ENCODE data around the gene KNDC1. TPM values are rescaled to one million over a fixed set of nuclear protein-coding genes. Genes with fewer than 3 reads are reported as not detected.
A peak's percentile ranks its signal among the peaks of the same experiment; 100 is the strongest.

KNDC1 gene
- total RNA-seq, 3 donors from 2014 or later = 0.14 to 0.60 (median 0.32) TPM

DNA sequence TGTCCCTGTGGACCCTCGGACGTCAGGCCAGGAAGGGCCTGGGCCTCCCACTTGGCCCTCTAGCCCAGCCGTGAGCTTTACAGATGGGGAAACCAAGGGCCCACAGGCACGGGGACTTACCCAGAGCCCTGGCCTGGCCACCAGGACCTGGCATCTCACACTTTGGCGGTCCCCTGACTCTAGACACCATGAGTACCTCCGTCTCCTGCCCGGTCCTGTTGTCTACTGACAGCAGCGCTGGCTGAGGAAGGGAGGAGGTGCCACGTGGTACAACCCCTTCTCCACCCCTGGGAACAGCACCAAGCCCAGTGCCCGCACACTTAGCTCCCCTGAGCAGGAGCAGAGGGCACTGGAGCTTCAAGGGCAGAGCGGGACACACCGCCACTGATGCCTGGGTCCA lies 46.2 kb upstream of the KNDC1 start:
- DNase-seq = peak in 1 of 3 donors; percentile 21
- H3K4me1 ChIP-seq (ENCODE audit: low read depth) = no peaks in the 10 kb centered on the region
- no peak overlapping the region for H3K4me3 ChIP-seq
- no peak for ATAC-seq
- H3K36me3 ChIP-seq (ENCODE audit: low read depth) = no peaks in the 10 kb centered on the region
- H3K9me3 ChIP-seq = no peaks in the 10 kb centered on the region
- intact Hi-C loops (cut with DNase I, micrococcal nuclease) = no loop called here
- TF ChIP-seq, protein P1, sequence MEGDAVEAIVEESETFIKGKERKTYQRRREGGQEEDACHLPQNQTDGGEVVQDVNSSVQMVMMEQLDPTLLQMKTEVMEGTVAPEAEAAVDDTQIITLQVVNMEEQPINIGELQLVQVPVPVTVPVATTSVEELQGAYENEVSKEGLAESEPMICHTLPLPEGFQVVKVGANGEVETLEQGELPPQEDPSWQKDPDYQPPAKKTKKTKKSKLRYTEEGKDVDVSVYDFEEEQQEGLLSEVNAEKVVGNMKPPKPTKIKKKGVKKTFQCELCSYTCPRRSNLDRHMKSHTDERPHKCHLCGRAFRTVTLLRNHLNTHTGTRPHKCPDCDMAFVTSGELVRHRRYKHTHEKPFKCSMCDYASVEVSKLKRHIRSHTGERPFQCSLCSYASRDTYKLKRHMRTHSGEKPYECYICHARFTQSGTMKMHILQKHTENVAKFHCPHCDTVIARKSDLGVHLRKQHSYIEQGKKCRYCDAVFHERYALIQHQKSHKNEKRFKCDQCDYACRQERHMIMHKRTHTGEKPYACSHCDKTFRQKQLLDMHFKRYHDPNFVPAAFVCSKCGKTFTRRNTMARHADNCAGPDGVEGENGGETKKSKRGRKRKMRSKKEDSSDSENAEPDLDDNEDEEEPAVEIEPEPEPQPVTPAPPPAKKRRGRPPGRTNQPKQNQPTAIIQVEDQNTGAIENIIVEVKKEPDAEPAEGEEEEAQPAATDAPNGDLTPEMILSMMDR (IDR thresholded peaks at IDR 0.05) = no peak

DNA sequence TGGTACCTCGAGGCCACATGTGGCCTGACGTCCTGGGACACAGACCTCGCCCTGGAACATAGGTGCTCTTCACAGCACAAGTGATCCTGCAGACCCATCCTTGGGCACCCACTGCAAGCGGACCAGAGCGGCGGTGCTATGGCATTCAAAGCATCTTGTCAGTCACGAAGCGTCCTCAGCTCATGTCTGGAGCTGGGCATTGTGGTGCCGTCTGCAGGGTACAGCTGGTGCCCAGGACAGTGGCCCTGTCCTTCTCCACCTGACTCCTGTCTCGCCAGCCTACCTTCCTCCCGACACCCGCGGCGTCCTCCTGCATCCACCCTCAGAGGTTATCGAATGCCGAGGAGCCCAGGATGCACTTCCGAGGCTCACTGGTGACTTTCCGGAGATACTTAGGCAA lies 45.8 kb upstream of the KNDC1 start:
- H3K4me1 ChIP-seq (ENCODE audit: low read depth) = no peaks in the 10 kb centered on the region
- no peaks in the 10 kb centered on the region for H3K36me3 ChIP-seq (ENCODE audit: low read depth)
- peak in 1 of 3 donors; percentile 25 for DNase-seq
- intact Hi-C loops (cut with DNase I, micrococcal nuclease) = no loop called here
- TF ChIP-seq, protein P1 (IDR thresholded peaks at IDR 0.05) = no peak
- no peak overlapping the region for H3K4me3 ChIP-seq
- ATAC-seq = no peak
- H3K9me3 ChIP-seq = no peaks in the 10 kb centered on the region

DNA sequence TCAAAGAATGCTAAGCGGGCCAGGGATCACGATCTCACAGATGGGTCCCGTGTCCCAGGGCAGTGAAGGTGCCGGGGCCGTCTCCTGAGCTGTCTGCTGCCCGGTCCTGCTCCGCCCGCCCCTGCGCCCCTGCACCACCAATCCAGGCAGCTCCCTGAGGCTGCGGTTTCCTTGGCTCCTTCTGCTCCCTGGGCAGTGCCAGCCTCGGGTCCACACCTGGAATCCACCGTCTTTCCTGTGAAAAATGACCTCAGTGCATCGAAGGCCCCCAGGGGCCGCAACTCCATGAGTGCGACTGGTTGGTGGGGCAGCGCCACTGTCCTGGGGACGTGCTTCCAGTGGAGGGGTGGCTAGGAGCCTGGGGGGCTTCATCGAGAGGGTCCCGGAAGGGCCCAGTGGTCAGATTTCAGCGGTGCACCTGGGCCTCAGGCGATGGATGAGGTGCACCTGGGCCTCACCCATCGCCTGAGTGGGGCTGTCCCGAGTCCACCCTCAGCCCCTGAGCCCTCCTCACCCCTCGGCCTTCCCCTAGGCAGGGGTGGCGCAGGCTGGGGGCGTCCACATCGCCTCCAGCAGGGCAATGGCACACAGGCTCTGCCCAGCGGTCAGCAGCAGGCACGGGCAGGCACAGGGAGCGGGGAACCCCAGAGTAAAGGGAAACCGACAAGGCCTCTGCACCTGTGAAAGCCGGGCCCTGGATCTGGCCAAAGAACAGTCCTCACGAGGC lies 45.1 kb upstream of the KNDC1 start:
- H3K36me3 ChIP-seq (ENCODE audit: low read depth) = no peaks in the 10 kb centered on the region
- TF ChIP-seq, protein P1 (IDR thresholded peaks at IDR 0.05) = no peak
- intact Hi-C loops (cut with DNase I, micrococcal nuclease) = no loop called here
- no peaks in the 10 kb centered on the region for H3K4me1 ChIP-seq (ENCODE audit: low read depth)
- no peak overlapping the region for H3K4me3 ChIP-seq
- ATAC-seq = no peak
- peak in 1 of 3 donors; percentile 34 for DNase-seq
- no peaks in the 10 kb centered on the region for H3K9me3 ChIP-seq

GRCh38 chr10:133115453-133115842 lies 44.6 kb upstream of the KNDC1 start:
- H3K36me3 ChIP-seq (ENCODE audit: low read depth) = no peaks in the 10 kb centered on the region
- intact Hi-C loops (cut with DNase I, micrococcal nuclease) = no loop called here
- H3K9me3 ChIP-seq = no peaks in the 10 kb centered on the region
- DNase-seq = peak in 1 of 3 donors; percentile 34
- no peak for ATAC-seq
- no peaks in the 10 kb centered on the region for H3K4me1 ChIP-seq (ENCODE audit: low read depth)
- H3K4me3 ChIP-seq = no peak overlapping the region
- TF ChIP-seq, protein P1 (IDR thresholded peaks at IDR 0.05) = no peak

DNA sequence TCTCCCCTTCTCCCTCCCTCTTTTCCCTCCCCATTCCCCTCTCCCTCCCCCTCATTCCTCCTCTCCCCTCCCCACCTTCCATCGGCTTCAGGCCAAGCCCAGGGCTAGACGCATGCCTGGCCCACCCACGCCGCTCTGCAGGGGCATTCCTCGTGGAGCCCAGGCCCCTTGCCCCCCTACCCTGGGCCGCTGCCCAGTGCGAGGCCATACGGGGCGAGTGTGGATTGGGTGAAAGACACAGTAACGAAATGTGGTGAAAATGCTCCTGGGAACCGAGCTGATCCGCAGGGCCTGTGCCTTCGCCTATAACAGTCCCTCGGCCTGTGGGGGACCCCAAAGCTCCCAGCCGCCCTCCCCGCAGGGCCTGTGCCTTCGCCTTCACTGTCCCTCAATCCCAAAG lies 44.0 kb upstream of the KNDC1 start:
- Histone ChIP-seq H3K4me1 (ENCODE audit: low read depth) (no peaks in the 10 kb centered on the region), H3K9me3 (no peaks in the 10 kb centered on the region), H3K4me3 (no peak overlapping the region), H3K36me3 (ENCODE audit: low read depth) (no peaks in the 10 kb centered on the region)
- DNase-seq = no peak
- intact Hi-C loops (cut with DNase I, micrococcal nuclease) = no loop called here
- no peak for ATAC-seq
- TF ChIP-seq, protein P1 (IDR thresholded peaks at IDR 0.05) = no peak

Data from mucosa of descending colon (tissue), 3 donors.